B cell (primary cell): ENCODE measurements around the gene PTPN23.

Experiments used
- EZH2 ChIP-seq: IDR thresholded peaks from 2 replicates; pipeline ENCODE4 v1.6.1; 2012; ENCODE audit warnings: borderline replicate concordance, low read depth, mild to moderate bottlenecking, moderate library complexity, low read length; ENCODE audit not compliant: insufficient read depth, poor library complexity, severe bottlenecking
- TF ChIP-seq, protein P1 (sequence below): fragments of 200-600 bp; IDR thresholded peaks from one replicate; pipeline ENCODE4 v1.8.0; 2022; ENCODE audit warnings: antibody characterized with exemption, mild to moderate bottlenecking

DNA sequence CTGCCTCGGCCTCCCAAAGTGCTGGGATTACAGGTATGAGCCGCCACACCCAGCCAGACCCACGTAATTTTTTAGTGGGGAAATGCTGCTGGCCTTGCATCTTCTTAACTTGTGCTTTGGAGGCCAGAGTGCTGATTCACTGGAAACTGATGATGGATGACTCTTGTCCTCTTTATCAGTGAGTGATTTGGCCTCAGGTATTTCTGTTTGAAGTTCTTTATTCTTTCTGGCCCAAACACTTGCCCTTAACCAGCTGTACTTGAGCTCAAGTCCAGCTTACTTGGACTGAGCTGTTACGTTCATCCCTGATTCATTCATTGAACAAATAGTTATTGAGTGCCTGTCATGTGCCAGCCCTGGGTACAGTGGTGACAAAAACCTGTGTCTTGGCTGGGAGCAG is 4.2 kb downstream of the PTPN23 start:
- TF ChIP-seq, protein P1, sequence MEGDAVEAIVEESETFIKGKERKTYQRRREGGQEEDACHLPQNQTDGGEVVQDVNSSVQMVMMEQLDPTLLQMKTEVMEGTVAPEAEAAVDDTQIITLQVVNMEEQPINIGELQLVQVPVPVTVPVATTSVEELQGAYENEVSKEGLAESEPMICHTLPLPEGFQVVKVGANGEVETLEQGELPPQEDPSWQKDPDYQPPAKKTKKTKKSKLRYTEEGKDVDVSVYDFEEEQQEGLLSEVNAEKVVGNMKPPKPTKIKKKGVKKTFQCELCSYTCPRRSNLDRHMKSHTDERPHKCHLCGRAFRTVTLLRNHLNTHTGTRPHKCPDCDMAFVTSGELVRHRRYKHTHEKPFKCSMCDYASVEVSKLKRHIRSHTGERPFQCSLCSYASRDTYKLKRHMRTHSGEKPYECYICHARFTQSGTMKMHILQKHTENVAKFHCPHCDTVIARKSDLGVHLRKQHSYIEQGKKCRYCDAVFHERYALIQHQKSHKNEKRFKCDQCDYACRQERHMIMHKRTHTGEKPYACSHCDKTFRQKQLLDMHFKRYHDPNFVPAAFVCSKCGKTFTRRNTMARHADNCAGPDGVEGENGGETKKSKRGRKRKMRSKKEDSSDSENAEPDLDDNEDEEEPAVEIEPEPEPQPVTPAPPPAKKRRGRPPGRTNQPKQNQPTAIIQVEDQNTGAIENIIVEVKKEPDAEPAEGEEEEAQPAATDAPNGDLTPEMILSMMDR: no peak
- no peak for TF ChIP-seq EZH2
